HepG2 (cell line): Measurements from ENCODE around the gene WDR73. TPM values are rescaled to one million over a fixed set of nuclear protein-coding genes. Genes with fewer than 3 reads are reported as not detected.

Source experiments
- ATAC-seq: fragments of 200-7000 bp; cut with Tn5 transposase; 3 replicates; pipeline ENCODE4 v1.9.1; 2020; ENCODE audit warnings: mild to moderate bottlenecking, moderate library complexity
- BruUV-seq: library from RNA; stranded (reverse); fragments of 400-500 nt; replicated peaks from 2 replicates; lab custom pipeline; 2021; lab: Mats Ljungman, UMichigan
- CTCF ChIA-PET: fragments of 300-600 bp; formaldehyde crosslinking; extraction: SDS; loops from one replicate; lab custom pipeline; 2021; ENCODE audit warnings: low total read pairs, inconsistent platforms, low intra/inter-chr PET ratio; lab: Yijun Ruan, JAX
- POLR2A ChIA-PET: fragments of 350-600 bp; sonication (Branson Sonifier 250); formaldehyde crosslinking; loops from one replicate; lab custom pipeline; 2020; ENCODE audit warnings: antibody characterized with exemption, inconsistent platforms; lab: Yijun Ruan, JAX
- DNase-seq: peaks from one replicate; pipeline ENCODE4 v3.0.0-alpha.2; 2015; ENCODE audit warnings: low spot score
- FAIRE-seq: peaks from 3 replicates; lab custom pipeline; 2011; peaks lifted over from hg19 to GRCh38; lab: Jason Lieb, UNC
- H2AFZ ChIP-seq: one replicate; pipeline ENCODE4 v1.6.1; 2011; ENCODE audit warnings: low read length, inconsistent platforms
- H3K27ac ChIP-seq: fragments of 300-600 bp; 3 replicates; pipeline ENCODE4 v1.8.0; 2011; ENCODE audit warnings: mixed run types, mild to moderate bottlenecking, mixed read lengths, low read length, inconsistent platforms; ENCODE audit not compliant: insufficient read depth; ENCODE audit errors: extremely low read length
- H3K27me3 ChIP-seq, 2 experiments: fragments of 200-600 bp in 1 of 2; 2 replicates in 1 of 2; 3 replicates in 1 of 2; pipeline versions ENCODE4 v1.6.0 to v1.8.0; 2011; ENCODE audit warnings: low read length in 2 of 2, mild to moderate bottlenecking in 2 of 2, moderate library complexity in 2 of 2, inconsistent platforms in 1 of 2; ENCODE audit not compliant: insufficient read depth in 2 of 2, control insufficient read depth in 1 of 2
- H3K36me3 ChIP-seq, 2 experiments: fragments of 200-600 bp in 1 of 2; replicated peaks in 1 of 2; 2 replicates in 1 of 2; 3 replicates in 1 of 2; pipeline versions ENCODE4 v1.5.1 to v1.8.0; 2011; ENCODE audit warnings: low read length in 2 of 2, inconsistent platforms in 1 of 2; ENCODE audit not compliant: insufficient read depth in 2 of 2, control insufficient read depth in 1 of 2
- H3K4me1 ChIP-seq: 2 replicates; pipeline ENCODE4 v1.5.1; 2012; ENCODE audit warnings: low read length, inconsistent platforms; ENCODE audit not compliant: insufficient read depth
- H3K4me2 ChIP-seq: 2 replicates; pipeline ENCODE4 v1.6.0; 2011; ENCODE audit warnings: low read depth, low read length, inconsistent platforms
- H3K4me3 ChIP-seq, 3 experiments: fragments of 200-600 bp in 1 of 3; sonication (generic), shearing (Covaris generic) in 1 of 3; replicated peaks in 1 of 3; 2 replicates each; pipeline ENCODE4 v1.5.1; 2011 to 2016; ENCODE audit warnings: low read length in 3 of 3, inconsistent platforms in 2 of 3, low read depth in 2 of 3, mild to moderate bottlenecking in 2 of 3, control low read depth in 1 of 3, mixed read lengths in 1 of 3; ENCODE audit not compliant: insufficient read depth in 1 of 3
- H3K79me2 ChIP-seq: one replicate; pipeline ENCODE4 v1.6.1; 2011; ENCODE audit warnings: low read length, inconsistent platforms; ENCODE audit not compliant: insufficient read depth
- H3K9ac ChIP-seq: 2 replicates; pipeline ENCODE4 v1.6.0; 2011; ENCODE audit warnings: mild to moderate bottlenecking, low read depth, low read length, inconsistent platforms; ENCODE audit not compliant: insufficient read depth
- H3K9me3 ChIP-seq: 2 replicates; pipeline ENCODE4 v1.5.1; 2012; ENCODE audit warnings: mild to moderate bottlenecking, low read length
- H4K20me1 ChIP-seq: 2 replicates; pipeline ENCODE4 v1.6.0; 2011; ENCODE audit warnings: inconsistent platforms, mild to moderate bottlenecking, low read length, moderate library complexity; ENCODE audit not compliant: insufficient read depth
- BCL3 ChIP-seq: sonication (generic); formaldehyde crosslinking; IDR thresholded peaks from 2 replicates; pipeline ENCODE4 v1.5.1; 2020; ENCODE audit warnings: mild to moderate bottlenecking, missing genetic modification reagents, moderate library complexity
- BRD4 ChIP-seq: sonication (generic); formaldehyde crosslinking; IDR thresholded peaks from 2 replicates; pipeline ENCODE4 v1.4.0; 2020; ENCODE audit warnings: missing genetic modification reagents
- FOXC1 ChIP-seq: sonication (generic); formaldehyde crosslinking; IDR thresholded peaks from 2 replicates; pipeline ENCODE4 v1.8.0; 2022; ENCODE audit warnings: mild to moderate bottlenecking, missing genetic modification reagents, borderline replicate concordance
- PATZ1 ChIP-seq: sonication (generic); formaldehyde crosslinking; IDR thresholded peaks from 2 replicates; pipeline ENCODE4 v1.4.0; 2020; ENCODE audit warnings: missing genetic modification reagents
- PRDM10 ChIP-seq: sonication (generic); formaldehyde crosslinking; IDR thresholded peaks from 2 replicates; pipeline ENCODE4 v1.4.0; 2020; ENCODE audit warnings: low read depth, missing genetic modification reagents
- RFX3 ChIP-seq: IDR thresholded peaks from 2 replicates; pipeline ENCODE4 v1.6.1; 2016; ENCODE audit warnings: missing biosample characterization, missing genetic modification reagents
- YY1 ChIP-seq: IDR thresholded peaks from 2 replicates; pipeline ENCODE4 v1.6.1; 2011; ENCODE audit warnings: low read length, low read depth, moderate library complexity, mild to moderate bottlenecking; ENCODE audit not compliant: insufficient read depth, insufficient replicate concordance
- ZNF101 ChIP-seq: sonication (generic); formaldehyde crosslinking; IDR thresholded peaks from 2 replicates; pipeline ENCODE4 v1.4.0; 2020; ENCODE audit warnings: mild to moderate bottlenecking, low read depth, missing genetic modification reagents, borderline replicate concordance
- ZNF333 ChIP-seq: sonication (generic); formaldehyde crosslinking; IDR thresholded peaks from 2 replicates; pipeline ENCODE4 v1.4.0; 2020; ENCODE audit warnings: mild to moderate bottlenecking, missing genetic modification reagents, borderline replicate concordance
- ZNF383 ChIP-seq: sonication (generic); formaldehyde crosslinking; IDR thresholded peaks from 2 replicates; pipeline ENCODE4 v1.4.0; 2020; ENCODE audit warnings: missing genetic modification reagents, mild to moderate bottlenecking, borderline replicate concordance
- WGBS: methylation state at CpG from one replicate; pipeline ENCODE4 v1.1.6; 2017; ENCODE audit warnings: low lambda C conversion rate; 5-methylcytosine and 5-hydroxymethylcytosine counted together
- in situ Hi-C: cut with HindIII; loops from 2 replicates; pipeline ENCODE4 v1.10.0; 2017; ENCODE audit warnings: low pct_unique_long_range_greater_than_20kb; ENCODE audit not compliant: extremely low pct_ligation_motif_present
- intact Hi-C: fragments of 100-400 bp; cut with micrococcal nuclease; formaldehyde crosslinking; loops from one replicate; pipeline ENCODE4 v1.10.0; 2022; ENCODE audit not compliant: unreplicated experiment
- polyA plus RNA-seq, 8 experiments: library from polyadenylated mRNA; depleted of rRNA in 3 of 8; stranded (reverse) in 7 of 8; unstranded in 1 of 8; fragments of >200 nt; fragmentation: Illumina TruSeq in 4 of 8; extraction: Trizol in 4 of 8; gene quantifications; 2 replicates each; pipeline versions ENCODE4 v1.2.1 to v1.2.3, GENCODE V29; 2011 to 2016; ENCODE audit warnings: low read depth in 4 of 8, missing spikeins in 1 of 8, mixed read lengths in 1 of 8; ENCODE audit not compliant: insufficient read depth in 1 of 8
- total RNA-seq, 5 experiments: library from RNA; depleted of rRNA; stranded (reverse); fragments of >200 nt; fragmentation: Illumina TruSeq; extraction: Trizol; gene quantifications; 2 replicates each; pipeline ENCODE4 v1.2.3, GENCODE V29; 2016; ENCODE audit warnings: low read depth in 1 of 5
- TF ChIP-seq, protein P1 (sequence below): sonication (generic); formaldehyde crosslinking; IDR thresholded peaks from 2 replicates; pipeline ENCODE4 v1.4.0; 2020; ENCODE audit warnings: missing genetic modification reagents, borderline replicate concordance

Gene WDR73
- total and polyA plus RNA-seq, 2 of the 13 experiments (the other 11 are each of a cell fraction or from before 2014, with no cell fraction given): 20.0 to 35.5 TPM

DNA sequence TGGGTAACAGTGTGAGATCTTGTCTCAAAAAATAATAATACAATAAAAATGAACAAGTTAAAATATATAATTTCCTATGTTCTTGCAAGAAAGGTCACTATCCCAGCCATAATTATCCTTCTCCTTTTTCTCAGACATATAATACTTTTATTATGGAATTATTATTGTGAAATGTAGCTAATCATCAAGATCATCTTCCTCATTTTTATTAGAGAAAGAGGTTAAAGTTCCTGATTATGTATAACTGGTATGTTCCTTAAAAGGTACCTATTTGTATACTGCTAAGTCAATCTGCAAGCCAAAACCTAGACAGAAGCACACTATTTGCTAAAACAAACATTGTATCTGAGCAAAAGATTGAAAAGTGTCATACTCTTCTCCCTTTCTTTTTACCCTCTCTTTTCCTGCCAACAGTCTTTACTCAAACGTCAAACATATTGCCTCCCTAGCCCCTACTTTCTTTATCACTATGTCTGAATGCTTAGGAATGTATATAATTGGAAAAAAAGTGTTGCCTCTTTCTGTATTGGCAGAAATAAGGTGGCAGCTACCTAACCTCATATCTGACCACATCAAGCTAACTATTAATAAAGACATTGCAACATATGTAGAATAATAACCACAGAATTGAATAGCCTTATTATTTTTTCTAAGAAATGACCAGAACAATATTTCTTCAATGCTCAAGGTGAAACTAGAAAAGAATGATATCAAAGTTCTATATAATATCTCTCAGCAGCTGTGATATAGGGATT lies 43.3 kb upstream of the WDR73 start:
- no peak overlapping the region for H3K9ac ChIP-seq
- H3K79me2 ChIP-seq: peaks cover 85% of the 10 kb centered on the region
- CTCF ChIA-PET: no interaction called here
- H3K4me2 ChIP-seq: no peak overlapping the region
- H3K27ac ChIP-seq: peak overlapping the region; percentile 13
- POLR2A ChIA-PET: interaction anchor here (1.5 kb wide), 1 partner anchor 19 kb away, joined by 4 read pairs; the partner anchor contains the start of gene SEC11A
- H3K4me1 ChIP-seq: peaks cover 14% of the 10 kb centered on the region
- ATAC-seq (no peak), FAIRE-seq (no peak), DNase-seq (no peak)
- in situ Hi-C loops (no loop called here), intact Hi-C loops (loop anchor here (10.0 kb wide), 1 partner anchor 47 kb away; the partner anchor contains the start of gene ZNF592)
- H3K27me3 ChIP-seq: no peaks in the 10 kb centered on the region
- BruUV-seq: no TSS peak
- H3K9me3 ChIP-seq: no peaks in the 10 kb centered on the region
- 13% methylated on average over 1 of the region's 1 CpG for WGBS
- no peak overlapping the region for H3K4me3 ChIP-seq
- no peak overlapping the region for H2AFZ ChIP-seq
- 0 out of 2 replicates have a peak, but pooled peaks cover 5% of the 10 kb centered on the region for H4K20me1 ChIP-seq
- no peaks in the 10 kb centered on the region; a peak in 1 of 5 replicates for H3K36me3 ChIP-seq
- TF ChIP-seq ZNF333 (CRISPR knock-in tag): no peak
- no peak for TF ChIP-seq PATZ1
- TF ChIP-seq FOXC1 (CRISPR knock-in tag): no peak
- no peak for TF ChIP-seq YY1
- TF ChIP-seq PRDM10 (CRISPR knock-in tag): no peak
- TF ChIP-seq ZNF383 (CRISPR knock-in tag): no peak
- no peak for TF ChIP-seq BRD4 (CRISPR knock-in tag)
- no peak for TF ChIP-seq ZNF101 (CRISPR knock-in tag)
- no peak for TF ChIP-seq RFX3 (CRISPR knock-in tag)
- no peak for TF ChIP-seq BCL3 (CRISPR knock-in tag)
- TF ChIP-seq, protein P1, sequence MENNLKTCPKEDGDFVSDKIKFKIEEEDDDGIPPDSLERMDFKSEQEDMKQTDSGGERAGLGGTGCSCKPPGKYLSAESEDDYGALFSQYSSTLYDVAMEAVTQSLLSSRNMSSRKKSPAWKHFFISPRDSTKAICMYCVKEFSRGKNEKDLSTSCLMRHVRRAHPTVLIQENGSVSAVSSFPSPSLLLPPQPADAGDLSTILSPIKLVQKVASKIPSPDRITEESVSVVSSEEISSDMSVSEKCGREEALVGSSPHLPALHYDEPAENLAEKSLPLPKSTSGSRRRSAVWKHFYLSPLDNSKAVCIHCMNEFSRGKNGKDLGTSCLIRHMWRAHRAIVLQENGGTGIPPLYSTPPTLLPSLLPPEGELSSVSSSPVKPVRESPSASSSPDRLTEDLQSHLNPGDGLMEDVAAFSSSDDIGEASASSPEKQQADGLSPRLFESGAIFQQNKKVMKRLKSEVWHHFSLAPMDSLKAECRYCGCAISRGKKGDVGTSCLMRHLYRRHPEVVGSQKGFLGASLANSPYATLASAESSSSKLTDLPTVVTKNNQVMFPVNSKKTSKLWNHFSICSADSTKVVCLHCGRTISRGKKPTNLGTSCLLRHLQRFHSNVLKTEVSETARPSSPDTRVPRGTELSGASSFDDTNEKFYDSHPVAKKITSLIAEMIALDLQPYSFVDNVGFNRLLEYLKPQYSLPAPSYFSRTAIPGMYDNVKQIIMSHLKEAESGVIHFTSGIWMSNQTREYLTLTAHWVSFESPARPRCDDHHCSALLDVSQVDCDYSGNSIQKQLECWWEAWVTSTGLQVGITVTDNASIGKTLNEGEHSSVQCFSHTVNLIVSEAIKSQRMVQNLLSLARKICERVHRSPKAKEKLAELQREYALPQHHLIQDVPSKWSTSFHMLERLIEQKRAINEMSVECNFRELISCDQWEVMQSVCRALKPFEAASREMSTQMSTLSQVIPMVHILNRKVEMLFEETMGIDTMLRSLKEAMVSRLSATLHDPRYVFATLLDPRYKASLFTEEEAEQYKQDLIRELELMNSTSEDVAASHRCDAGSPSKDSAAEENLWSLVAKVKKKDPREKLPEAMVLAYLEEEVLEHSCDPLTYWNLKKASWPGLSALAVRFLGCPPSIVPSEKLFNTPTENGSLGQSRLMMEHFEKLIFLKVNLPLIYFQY: no peak
